Measurements from ENCODE around the gene SSU72.

DNA sequence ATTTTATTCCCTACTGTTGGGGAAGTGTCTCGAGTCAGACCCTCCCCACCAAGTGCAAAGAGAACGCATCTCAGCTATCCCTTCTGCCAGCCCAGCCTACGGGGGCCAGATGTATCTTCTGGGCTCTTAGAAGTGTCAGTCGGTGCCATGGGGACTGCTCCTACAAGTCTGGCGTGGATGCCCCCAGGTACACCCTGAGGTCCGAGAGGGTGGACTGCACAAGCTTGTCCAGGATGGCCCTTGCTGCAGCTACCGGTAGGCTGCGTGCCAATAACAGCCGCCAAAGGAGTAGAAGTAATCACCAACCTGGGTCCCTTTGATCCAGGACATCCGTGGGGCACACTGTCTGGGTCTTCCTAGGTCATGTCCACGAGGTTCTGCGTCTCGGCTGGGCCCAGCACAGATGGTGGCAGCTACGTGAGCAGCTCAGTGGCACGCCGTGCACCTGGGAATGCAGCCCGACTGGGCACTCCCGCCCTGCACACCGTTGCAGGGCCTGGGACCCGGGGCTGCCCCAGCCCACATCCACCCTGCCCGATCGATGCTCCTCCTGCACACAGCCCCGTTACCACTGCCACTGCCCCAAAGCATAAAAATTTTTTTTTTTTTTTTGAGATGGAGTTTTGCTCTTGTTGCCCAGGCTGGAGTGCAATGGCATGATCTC is 8.8 kb upstream of the SSU72 start:
- TF ChIP-seq, protein P1, sequence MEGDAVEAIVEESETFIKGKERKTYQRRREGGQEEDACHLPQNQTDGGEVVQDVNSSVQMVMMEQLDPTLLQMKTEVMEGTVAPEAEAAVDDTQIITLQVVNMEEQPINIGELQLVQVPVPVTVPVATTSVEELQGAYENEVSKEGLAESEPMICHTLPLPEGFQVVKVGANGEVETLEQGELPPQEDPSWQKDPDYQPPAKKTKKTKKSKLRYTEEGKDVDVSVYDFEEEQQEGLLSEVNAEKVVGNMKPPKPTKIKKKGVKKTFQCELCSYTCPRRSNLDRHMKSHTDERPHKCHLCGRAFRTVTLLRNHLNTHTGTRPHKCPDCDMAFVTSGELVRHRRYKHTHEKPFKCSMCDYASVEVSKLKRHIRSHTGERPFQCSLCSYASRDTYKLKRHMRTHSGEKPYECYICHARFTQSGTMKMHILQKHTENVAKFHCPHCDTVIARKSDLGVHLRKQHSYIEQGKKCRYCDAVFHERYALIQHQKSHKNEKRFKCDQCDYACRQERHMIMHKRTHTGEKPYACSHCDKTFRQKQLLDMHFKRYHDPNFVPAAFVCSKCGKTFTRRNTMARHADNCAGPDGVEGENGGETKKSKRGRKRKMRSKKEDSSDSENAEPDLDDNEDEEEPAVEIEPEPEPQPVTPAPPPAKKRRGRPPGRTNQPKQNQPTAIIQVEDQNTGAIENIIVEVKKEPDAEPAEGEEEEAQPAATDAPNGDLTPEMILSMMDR (conservative IDR thresholded peaks at IDR 0.05; ENCODE audit: low read length): no peak
- no peak for TF ChIP-seq EZH2phosphoT487 (IDR thresholded peaks at IDR 0.05; ENCODE audit: borderline replicate concordance)

Data from Loucy (cell line).